CD4-positive, alpha-beta T cell treated with Interleukin-4 for 1 hour (primary cell): ENCODE results near the gene COX7C.
"Not testable (repeated sequence)": the region's sequence is repeated elsewhere in the genome, so short reads cannot be mapped to it uniquely, and the experiment has no call there.

Experiments used
- DNase-seq, 2 donors: peaks; one replicate each; pipeline ENCODE4 v3.0.0-alpha.2; 2020 to 2022

The COX7C gene

GRCh38 chr5:86617756-86618576 lies at the start of gene COX7C:
TSS of gene COX7C (plus strand) at chr5:86617941. CDS start at chr5:86618056, 115 bp downstream.
- DNase-seq = peak; percentile 96 to 97

DNA sequence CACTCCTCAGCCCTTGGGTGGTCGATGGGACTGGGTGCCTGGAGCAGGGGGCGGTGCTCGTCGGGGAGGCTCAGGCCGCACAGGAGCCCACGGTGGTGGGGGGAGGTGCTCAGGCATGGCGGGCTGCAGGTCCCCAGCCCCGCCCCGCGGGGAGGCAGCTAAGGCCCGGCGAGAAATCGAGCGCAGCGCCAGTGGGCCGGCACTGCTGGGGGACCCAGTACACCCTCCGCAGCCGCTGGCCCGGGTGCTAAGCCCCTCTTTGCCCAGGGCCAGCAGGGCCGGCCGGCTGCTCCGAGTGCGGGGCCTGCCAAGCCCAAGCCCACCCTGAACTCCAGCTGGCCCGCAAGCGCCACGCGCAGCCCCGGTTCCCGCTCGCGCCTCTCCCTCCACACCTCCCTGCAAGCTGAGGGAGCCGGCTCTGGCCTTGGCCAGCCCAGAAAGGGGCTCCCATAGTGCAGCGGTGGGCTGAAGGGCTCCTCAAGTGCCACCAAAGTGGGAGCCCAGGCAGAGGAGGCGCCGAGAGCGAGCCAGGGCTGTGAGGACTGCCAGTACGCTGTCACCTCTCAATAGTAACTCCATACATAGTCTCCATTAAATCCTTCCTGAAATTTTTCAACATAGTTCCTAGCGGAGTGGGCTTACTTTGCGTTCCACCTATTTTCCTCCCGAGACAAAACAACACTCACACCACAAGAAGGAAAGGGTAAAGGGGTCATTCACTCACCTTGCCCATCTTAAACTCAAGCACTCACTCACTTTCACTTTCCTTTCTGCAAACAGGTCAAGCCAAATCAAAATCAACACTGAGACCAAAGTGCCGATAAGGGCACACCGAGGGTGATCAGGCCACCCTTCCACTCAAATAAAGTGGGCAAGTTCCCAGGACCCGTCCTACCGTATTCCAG lies 48.0 kb upstream of the COX7C start:
- not testable (repeated sequence) for DNase-seq

- no peak for DNase-seq
Observed at GRCh38 chr5:86570427-86571083, 47.2 kb upstream of the COX7C start.

DNA sequence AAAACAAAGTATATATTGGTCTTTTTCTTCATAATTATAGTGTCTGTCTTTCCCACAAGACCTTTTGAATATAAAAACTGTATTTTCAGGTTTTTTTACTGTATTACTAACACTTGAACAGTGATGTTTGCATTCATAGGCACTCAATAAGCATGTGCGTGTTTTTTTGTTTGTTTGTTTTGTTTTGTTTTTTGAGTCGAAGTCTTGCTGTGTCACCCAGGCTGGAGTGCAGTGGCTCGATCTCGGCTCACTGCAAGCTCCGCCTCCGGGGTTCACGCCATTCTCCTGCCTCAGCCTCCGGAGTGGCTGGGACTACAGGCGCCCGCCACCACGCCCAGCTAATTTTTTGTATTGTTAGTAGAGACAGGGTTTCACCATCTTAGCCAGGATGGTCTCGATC lies 46.6 kb upstream of the COX7C start:
- not testable (repeated sequence) for DNase-seq

GRCh38 chr5:86572825-86573517 lies 44.8 kb upstream of the COX7C start:
- DNase-seq = no peak

DNA sequence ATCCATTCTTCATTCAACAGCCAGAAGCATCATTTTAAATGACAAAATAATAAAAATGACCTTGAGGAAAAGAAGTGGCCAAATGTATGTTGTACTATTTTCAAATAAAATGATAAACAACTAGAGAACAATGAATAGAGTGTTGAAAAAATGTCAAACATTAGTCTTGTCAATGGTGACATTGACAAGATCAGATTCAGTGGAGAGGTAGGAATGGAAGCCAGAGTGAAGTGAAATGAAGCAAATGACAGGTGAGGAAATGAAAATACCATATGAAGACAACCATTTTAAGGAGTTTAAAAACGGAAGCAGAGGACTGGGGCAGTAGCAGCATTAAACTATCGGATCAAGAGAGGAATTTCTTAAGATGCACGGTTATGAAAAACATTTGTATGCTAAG lies 38.2 kb upstream of the COX7C start:
- no peak for DNase-seq

DNA sequence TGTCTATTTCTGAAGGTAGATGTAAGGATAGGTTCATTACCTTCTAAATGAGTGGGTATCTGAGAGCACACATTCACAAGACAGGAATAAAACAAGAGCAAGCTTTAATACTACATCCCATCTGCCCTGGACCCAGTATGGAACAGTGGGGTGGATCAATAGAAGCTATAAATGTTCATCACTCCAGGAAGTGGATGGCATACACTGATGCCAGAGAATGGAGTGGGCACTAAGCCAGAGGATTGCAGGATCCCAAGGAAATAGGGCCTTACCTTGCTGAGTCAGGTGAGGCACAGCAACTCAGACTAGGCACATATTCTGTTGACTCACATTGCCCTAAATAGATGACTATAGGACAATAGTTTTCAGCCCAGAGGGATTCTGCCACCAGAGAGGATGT lies 21.3 kb upstream of the COX7C start:
- no peak for DNase-seq

DNA sequence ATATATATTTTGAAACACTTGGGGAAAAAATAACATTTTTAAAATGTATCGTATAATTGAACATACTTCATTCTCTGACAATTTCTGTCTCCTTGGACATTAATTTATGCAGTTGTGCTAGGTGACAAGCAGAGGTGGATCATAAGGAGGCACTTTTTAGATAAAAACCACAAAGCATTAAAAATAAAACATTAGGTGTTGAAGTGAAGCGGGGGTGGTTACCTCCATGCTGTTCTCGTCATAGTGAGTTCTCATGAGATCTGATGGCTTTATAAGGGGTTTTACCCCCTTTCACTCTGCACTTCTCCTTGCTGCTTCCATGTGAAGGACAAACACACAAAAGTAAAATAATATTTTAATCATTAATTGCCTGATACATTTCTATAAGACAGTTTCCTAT lies 11.9 kb upstream of the COX7C start:
- no peak for DNase-seq

GRCh38 chr5:86613455-86613854 lies 4.3 kb upstream of the COX7C start:
- no peak for DNase-seq

GRCh38 chr5:86617309-86617755 lies 409 bp upstream of the COX7C start:
- no peak for DNase-seq

DNA sequence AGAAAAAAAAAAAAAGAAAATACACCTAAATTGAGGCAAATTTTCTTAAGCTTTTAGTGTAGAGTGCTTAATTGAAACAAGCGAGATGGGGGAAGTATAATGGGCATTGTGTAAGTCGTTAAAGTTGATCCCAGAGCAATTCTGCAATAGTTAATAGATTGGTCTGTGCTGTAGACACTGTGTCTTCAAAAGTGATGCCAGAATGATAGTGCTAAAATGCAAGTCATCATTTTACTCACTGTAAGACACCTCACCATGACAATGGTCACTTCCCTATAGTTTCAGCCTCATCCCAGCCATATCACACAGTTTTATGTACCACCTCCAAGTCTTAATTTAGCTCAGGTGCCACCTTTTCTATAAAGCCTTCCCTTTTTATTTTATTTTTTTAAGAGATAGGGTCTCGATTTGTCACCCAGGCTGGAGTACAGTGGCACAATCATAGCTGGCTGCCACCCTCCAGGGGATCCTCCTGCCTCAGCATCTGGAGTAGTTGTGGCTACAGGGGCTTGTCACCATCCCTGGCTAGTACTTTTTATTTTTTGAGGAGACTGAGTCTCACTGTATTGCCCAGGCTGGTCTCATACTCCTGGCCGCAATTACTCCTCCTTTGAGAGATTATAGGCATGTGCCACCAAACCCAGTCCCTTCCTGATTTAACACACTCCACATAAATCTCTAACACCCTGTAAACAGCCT lies 6.2 kb downstream of the COX7C start:
- DNase-seq = no peak

- DNase-seq = no peak
Observed at GRCh38 chr5:86625148-86625547, 7.4 kb downstream of the COX7C start.

GRCh38 chr5:86626149-86626548 lies 8.4 kb downstream of the COX7C start:
- DNase-seq = no peak

GRCh38 chr5:86631165-86631564 lies 13.4 kb downstream of the COX7C start:
- DNase-seq = no peak

DNA sequence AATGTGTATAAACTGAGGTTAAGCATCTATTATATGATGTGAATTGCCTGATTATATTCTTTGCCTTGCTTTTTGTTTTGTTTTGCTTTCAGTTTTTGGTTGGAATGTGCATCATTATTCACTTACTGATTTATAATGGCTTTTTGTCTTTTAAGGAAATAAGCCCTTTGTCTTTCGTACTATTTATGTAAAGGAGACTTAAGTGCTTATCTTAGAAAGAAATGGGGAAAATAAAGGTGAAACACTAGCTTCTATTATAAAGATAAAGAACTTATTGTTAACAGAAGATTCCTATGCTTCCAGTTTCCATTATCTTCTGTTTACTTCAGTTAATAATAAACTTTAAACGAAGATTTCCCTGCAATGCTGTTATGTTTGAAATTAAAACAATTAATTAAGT lies 23.3 kb downstream of the COX7C start:
- no peak for DNase-seq

GRCh38 chr5:86644843-86645242 lies 27.1 kb downstream of the COX7C start:
- no peak for DNase-seq

GRCh38 chr5:86645885-86646284 lies 28.1 kb downstream of the COX7C start:
- DNase-seq = no peak

GRCh38 chr5:86646671-86647070 lies 28.9 kb downstream of the COX7C start:
- no peak for DNase-seq

DNA sequence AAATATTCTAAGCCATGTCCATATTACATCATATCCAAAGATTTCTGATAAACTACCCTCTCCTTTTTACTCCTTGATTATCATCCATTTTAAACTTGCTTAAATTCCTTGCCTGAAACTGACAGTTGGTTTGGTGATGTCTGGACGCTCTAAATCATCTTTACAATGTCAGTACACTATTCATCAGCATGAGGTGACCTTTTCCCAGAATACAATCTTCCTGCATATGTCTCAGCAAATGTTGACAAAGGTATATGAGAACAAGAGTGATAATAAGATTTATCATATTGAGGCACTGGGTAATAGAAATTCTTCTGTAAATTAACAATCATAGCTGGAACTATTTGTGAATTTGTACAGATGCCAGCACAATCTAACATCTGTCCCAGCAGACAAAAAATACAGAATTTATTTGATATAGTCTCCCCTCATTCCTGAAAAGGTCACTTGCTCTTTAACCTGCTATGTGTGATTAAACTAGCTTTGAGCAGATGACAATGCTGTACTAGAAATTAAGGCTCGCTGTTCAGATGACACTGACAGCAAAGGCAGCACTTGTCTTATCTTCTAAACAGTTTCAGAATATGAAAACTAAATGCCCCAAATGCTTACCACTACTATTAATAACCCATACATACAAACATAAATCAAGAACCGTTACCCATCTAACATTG lies 32.2 kb downstream of the COX7C start:
- no peak for DNase-seq

- DNase-seq = not testable (repeated sequence)
Observed at GRCh38 chr5:86660771-86661170, 43.0 kb downstream of the COX7C start.

- DNase-seq = no peak
Observed at GRCh38 chr5:86664173-86664572, 46.4 kb downstream of the COX7C start.
